Astrocyte (in vitro differentiated cells and primary cell): ENCODE data around the gene WSB1.

ENCODE experiments used
- EZH2 ChIP-seq: IDR thresholded peaks from 2 replicates; pipeline ENCODE4 v1.6.1; 2012; ENCODE audit warnings: mild to moderate bottlenecking, low read length, inconsistent platforms; ENCODE audit not compliant: insufficient read depth
- TF ChIP-seq, protein P1 (sequence below): IDR thresholded peaks from 2 replicates; pipeline ENCODE4 v1.5.1; 2011; ENCODE audit warnings: low read depth, mild to moderate bottlenecking, inconsistent platforms, low read length, moderate library complexity; ENCODE audit not compliant: insufficient read depth

DNA sequence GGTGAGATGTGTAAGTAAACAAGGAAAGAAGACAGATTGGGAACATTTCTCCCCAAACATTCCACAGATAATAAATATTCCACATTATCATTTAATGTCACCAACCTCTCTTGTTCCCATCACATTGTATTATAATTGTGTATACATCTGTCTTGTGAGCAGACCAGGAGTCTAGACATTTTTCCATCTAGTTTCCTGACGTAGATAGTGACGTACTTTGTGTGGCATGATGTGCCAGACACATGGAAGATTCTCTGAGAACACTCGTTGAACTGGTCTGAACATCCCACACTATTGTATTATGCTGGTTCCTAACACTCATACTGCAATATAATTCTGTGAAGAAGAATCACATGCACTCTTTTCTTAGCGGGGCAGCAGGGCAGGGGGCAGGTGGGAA is 34.0 kb downstream of the WSB1 start:
- TF ChIP-seq, protein P1, sequence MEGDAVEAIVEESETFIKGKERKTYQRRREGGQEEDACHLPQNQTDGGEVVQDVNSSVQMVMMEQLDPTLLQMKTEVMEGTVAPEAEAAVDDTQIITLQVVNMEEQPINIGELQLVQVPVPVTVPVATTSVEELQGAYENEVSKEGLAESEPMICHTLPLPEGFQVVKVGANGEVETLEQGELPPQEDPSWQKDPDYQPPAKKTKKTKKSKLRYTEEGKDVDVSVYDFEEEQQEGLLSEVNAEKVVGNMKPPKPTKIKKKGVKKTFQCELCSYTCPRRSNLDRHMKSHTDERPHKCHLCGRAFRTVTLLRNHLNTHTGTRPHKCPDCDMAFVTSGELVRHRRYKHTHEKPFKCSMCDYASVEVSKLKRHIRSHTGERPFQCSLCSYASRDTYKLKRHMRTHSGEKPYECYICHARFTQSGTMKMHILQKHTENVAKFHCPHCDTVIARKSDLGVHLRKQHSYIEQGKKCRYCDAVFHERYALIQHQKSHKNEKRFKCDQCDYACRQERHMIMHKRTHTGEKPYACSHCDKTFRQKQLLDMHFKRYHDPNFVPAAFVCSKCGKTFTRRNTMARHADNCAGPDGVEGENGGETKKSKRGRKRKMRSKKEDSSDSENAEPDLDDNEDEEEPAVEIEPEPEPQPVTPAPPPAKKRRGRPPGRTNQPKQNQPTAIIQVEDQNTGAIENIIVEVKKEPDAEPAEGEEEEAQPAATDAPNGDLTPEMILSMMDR = no peak
- TF ChIP-seq EZH2 = no peak
